Measurements from ENCODE around the gene UGGT1. TPM values are rescaled to one million over a fixed set of nuclear protein-coding genes. Genes with fewer than 3 reads are reported as not detected.

UGGT1 gene
- total and polyA plus RNA-seq, 8 donors: 2.0 to 83.6 (median 18.8) TPM

GRCh38 chr2:128177315-128177714, 86.3 kb downstream of the UGGT1 start:
- no peak overlapping the region for H3K4me3 ChIP-seq
- peaks cover 61 to 100% (median 98%) of the 10 kb centered on the region in 4 donors for H3K36me3 ChIP-seq
- TF ChIP-seq POLR2A (IDR thresholded peaks at IDR 0.05) (no peak), EP300 (IDR thresholded peaks at IDR 0.05) (no peak), POLR2AphosphoS5 (IDR thresholded peaks at IDR 0.05) (no peak), CTCF (IDR thresholded peaks at IDR 0.05) (no peak)
- intact Hi-C loops (cut with DNase I; ENCODE audit: low total_unique reads): loop anchor here (10.0 kb wide), 1 partner anchor 127 kb away; no protein-coding TSS in a partner anchor
- 89 to 98% (median 95%) methylated on average over 3 of the region's 3 CpGs for WGBS, 5 donors
- H3K4me1 ChIP-seq: peaks cover 0 to 21% (median 8%) of the 10 kb centered on the region in 4 donors
- H3K9me3 ChIP-seq: no peaks in the 10 kb centered on the region
- no peak for DNase-seq
- no peak overlapping the region for H3K27ac ChIP-seq
- no peaks in the 10 kb centered on the region for H3K27me3 ChIP-seq

- intact Hi-C loops (cut with DNase I; ENCODE audit: low total_unique reads): loop anchor here (10.0 kb wide), 1 partner anchor 127 kb away; no protein-coding TSS in a partner anchor
- Histone ChIP-seq H3K4me1 (peaks cover 0 to 21% (median 8%) of the 10 kb centered on the region in 4 donors), H3K27me3 (no peaks in the 10 kb centered on the region), H3K36me3 (peaks cover 52 to 99% (median 96%) of the 10 kb centered on the region in 4 donors), H3K9me3 (no peaks in the 10 kb centered on the region), H3K27ac (peak overlapping the region in 2 of 5 donors; percentile 59 to 70), H3K4me3 (no peak overlapping the region)
- TF ChIP-seq EP300 (IDR thresholded peaks at IDR 0.05): no peak
- no peak for TF ChIP-seq POLR2A (IDR thresholded peaks at IDR 0.05)
- no peak for TF ChIP-seq CTCF (IDR thresholded peaks at IDR 0.05)
- TF ChIP-seq POLR2AphosphoS5 (IDR thresholded peaks at IDR 0.05): no peak
- no peak for DNase-seq
- 68 to 88% (median 84%) methylated on average over 8 of the region's 8 CpGs for WGBS, 5 donors
These were observed 87.2 kb downstream of the UGGT1 start for GRCh38 chr2:128178149-128178649.

GRCh38 chr2:128178650-128179460, 87.9 kb downstream of the UGGT1 start:
- peak overlapping the region in 4 of 5 donors; percentile 24 to 70 (median 60) for H3K27ac ChIP-seq
- H3K27me3 ChIP-seq: no peaks in the 10 kb centered on the region
- 41 to 58% (median 54%) methylated on average over 9 of the region's 9 CpGs for WGBS, 5 donors
- H3K9me3 ChIP-seq: no peaks in the 10 kb centered on the region
- H3K4me1 ChIP-seq: peaks cover 0 to 21% (median 8%) of the 10 kb centered on the region in 4 donors
- H3K36me3 ChIP-seq: peaks cover 52 to 99% (median 96%) of the 10 kb centered on the region in 4 donors
- H3K4me3 ChIP-seq: no peak overlapping the region
- DNase-seq: peak; percentile 52 to 86
- intact Hi-C loops (cut with DNase I; ENCODE audit: low total_unique reads): loop anchor here (10.0 kb wide), 1 partner anchor 126 kb away; no protein-coding TSS in a partner anchor
- TF ChIP-seq POLR2AphosphoS5 (IDR thresholded peaks at IDR 0.05) (peak; percentile 47 to 95 (median 51)), CTCF (IDR thresholded peaks at IDR 0.05) (peak in 5 of 7 experiments; percentile 31 to 64 (median 55)), EP300 (IDR thresholded peaks at IDR 0.05) (peak; percentile 52), POLR2A (IDR thresholded peaks at IDR 0.05) (no peak)

- peak overlapping the region in 3 of 5 donors; percentile 59 to 70 (median 62) for H3K27ac ChIP-seq
- DNase-seq: no peak
- intact Hi-C loops (cut with DNase I; ENCODE audit: low total_unique reads): loop anchor here (10.0 kb wide), 1 partner anchor 125 kb away; no protein-coding TSS in a partner anchor
- no peak for TF ChIP-seq EP300 (IDR thresholded peaks at IDR 0.05)
- no peak for TF ChIP-seq POLR2AphosphoS5 (IDR thresholded peaks at IDR 0.05)
- no peak for TF ChIP-seq POLR2A (IDR thresholded peaks at IDR 0.05)
- no peak for TF ChIP-seq CTCF (IDR thresholded peaks at IDR 0.05)
- WGBS, 5 donors: 76 to 92% (median 91%) methylated on average over 4 of the region's 4 CpGs
- H3K4me3 ChIP-seq: no peak overlapping the region
- no peaks in the 10 kb centered on the region for H3K9me3 ChIP-seq
- H3K4me1 ChIP-seq: peaks cover 0 to 21% (median 8%) of the 10 kb centered on the region in 4 donors
- H3K27me3 ChIP-seq: no peaks in the 10 kb centered on the region
- peaks cover 50 to 99% (median 96%) of the 10 kb centered on the region in 4 donors for H3K36me3 ChIP-seq
These were observed 88.4 kb downstream of the UGGT1 start for GRCh38 chr2:128179461-128179755.
